Gastrocnemius medialis (tissue), 4 donors: ENCODE data around the gene AGR3.

Source experiments
- POLR2A ChIP-seq, 2 donors: fragments of 450-650 bp; IDR thresholded peaks; one replicate each; pipeline ENCODE4 v1.6.1; 2017; ENCODE audit warnings: antibody characterized with exemption in 2 of 2, mild to moderate bottlenecking in 2 of 2, moderate library complexity in 2 of 2
- TF ChIP-seq, protein P1 (sequence below), 5 experiments: fragments of 450-650 bp in 3 of 5; fragments of 200-600 bp in 2 of 5; sonication (generic) in 2 of 5; IDR thresholded peaks in 4 of 5; conservative IDR thresholded peaks in 1 of 5; 1 replicate in 4 of 5; 2 replicates in 1 of 5; pipeline ENCODE4 v1.5.1; 2016 to 2019; ENCODE audit warnings: antibody characterized with exemption in 5 of 5, mild to moderate bottlenecking in 3 of 5, moderate library complexity in 3 of 5

DNA sequence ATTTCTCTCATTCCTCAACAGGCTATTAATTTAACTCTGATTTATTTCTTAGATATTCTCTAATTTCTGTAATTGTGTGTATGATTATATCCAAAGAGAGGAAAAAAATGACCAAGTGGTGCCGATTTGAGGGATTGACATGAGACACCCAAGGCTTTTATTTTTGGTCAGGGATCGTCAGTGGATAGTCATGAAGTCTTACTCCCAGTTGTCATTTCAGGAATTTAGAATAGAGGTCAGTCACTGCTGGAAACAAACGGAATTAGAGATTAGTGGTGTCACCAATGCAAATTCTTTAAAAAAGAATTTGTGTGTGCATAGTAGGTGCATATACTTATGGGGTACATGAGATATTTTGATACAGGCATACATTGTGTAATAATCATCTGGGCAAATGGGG lies 26.8 kb upstream of the AGR3 start:
- TF ChIP-seq, protein P1, sequence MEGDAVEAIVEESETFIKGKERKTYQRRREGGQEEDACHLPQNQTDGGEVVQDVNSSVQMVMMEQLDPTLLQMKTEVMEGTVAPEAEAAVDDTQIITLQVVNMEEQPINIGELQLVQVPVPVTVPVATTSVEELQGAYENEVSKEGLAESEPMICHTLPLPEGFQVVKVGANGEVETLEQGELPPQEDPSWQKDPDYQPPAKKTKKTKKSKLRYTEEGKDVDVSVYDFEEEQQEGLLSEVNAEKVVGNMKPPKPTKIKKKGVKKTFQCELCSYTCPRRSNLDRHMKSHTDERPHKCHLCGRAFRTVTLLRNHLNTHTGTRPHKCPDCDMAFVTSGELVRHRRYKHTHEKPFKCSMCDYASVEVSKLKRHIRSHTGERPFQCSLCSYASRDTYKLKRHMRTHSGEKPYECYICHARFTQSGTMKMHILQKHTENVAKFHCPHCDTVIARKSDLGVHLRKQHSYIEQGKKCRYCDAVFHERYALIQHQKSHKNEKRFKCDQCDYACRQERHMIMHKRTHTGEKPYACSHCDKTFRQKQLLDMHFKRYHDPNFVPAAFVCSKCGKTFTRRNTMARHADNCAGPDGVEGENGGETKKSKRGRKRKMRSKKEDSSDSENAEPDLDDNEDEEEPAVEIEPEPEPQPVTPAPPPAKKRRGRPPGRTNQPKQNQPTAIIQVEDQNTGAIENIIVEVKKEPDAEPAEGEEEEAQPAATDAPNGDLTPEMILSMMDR (IDR thresholded peaks at IDR 0.05 in 4 of 5, conservative IDR thresholded peaks at IDR 0.05 in 1 of 5) = no peak
- TF ChIP-seq POLR2A (IDR thresholded peaks at IDR 0.05) = no peak
